Stimulated activated CD4-positive, alpha-beta T cell treated with anti-CD3 and anti-CD28 coated beads, Interleukin-12 subunit alpha, Interleukin-12 subunit beta, amount 100 ng/mL, for 24 hours (primary cell): Measurements from ENCODE around the gene WWOX.

Source experiments
- DNase-seq, 2 experiments: peaks; one replicate each; pipeline ENCODE4 v3.0.0-alpha.2; 2020; ENCODE audit warnings: low read depth in 2 of 2

WWOX gene

DNA sequence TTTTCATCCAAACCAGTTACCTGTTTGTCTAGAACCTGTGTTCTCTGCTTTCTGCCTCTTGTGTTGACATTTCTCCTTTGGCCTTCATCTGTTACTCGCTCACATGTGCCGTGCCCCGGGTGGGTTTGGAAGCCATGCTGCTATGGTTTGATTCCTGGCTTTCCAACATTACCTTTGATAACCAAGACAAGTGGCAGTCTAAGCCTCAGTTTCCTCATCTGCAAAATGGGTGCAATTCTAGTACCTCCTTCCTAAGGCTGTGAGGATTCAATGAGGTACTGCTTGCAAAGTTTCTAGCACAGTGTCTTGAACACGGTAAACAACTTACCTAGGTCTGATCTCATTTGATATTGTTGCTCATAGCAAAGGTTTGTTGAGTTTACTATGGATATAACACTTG is 665.0 kb downstream of the WWOX start:
- DNase-seq: no peak

DNA sequence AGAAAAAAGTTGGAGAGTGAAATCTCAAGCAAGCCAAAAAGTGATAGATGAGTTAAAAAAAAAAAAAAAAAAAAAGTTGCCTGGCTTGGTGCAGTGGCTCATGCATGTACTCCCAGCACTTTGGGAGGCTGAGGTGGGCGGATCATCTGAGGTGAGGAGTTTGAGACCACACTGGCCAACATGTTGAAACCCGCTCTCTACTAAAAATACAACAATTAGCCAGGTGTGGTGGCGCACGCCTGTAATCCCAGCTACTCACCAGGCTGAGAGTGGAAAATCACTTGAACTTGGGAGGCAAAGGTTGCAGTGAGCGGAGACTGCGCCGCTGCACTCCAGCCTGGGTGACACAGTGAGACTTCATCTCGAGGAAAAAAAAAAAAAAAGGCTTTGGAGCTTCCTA is 668.8 kb downstream of the WWOX start:
- DNase-seq: no peak

DNA sequence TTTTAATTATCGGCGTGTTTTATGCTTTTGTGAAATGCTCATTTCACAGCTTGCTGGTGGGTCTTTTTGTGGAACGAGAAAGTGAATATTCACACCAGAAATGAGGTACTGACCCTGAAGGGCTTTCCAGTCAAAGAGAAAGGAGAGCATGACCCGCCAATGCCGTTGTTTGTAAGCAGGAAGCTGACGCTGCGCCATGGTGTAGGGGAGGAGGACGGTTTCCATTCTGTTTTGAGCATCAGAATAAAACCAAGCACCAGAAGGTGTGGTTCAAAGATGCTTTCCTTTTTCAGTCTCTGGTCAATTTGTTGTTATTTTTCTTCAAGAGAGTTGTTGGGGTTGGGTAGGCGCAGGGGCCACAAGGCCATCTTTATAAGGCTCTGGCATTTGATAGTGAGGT is 669.3 kb downstream of the WWOX start:
- DNase-seq: no peak

DNA sequence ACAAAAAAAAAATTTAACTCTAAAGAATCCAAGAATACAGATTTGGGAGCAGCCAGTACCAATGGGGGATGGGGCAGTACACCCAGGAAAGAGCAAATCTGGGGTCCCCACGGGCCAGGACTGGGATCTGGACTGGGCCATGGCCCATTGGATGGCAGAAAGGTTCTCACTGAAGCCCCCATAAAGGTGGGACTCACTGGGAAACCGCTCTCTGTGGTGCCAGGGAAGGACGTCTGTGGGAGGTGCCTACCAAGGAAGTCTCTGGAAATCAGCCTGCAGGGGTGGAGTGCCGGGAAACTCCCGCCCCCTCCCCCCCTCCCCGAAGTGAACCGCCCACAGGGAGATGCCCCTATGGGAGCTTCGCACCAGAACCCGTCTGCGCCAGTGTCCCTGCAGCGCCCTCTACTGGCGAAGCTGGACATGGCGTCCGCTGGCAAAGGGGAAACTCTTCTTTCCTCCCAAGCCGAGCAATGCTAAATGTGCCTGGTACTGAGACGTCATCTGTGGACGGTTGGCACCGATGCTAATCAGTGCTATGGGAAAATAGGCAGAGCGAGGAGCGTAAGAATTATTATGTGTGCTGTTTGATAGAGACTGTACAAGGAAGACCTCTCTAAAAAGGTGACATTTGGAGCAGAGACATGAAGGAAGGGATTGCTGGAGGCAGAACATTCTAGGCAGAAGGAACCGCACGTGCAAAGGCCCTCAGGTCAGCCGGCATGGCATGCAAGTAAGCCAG is 671.1 kb downstream of the WWOX start:
- DNase-seq: peak; percentile 56 to 77

DNA sequence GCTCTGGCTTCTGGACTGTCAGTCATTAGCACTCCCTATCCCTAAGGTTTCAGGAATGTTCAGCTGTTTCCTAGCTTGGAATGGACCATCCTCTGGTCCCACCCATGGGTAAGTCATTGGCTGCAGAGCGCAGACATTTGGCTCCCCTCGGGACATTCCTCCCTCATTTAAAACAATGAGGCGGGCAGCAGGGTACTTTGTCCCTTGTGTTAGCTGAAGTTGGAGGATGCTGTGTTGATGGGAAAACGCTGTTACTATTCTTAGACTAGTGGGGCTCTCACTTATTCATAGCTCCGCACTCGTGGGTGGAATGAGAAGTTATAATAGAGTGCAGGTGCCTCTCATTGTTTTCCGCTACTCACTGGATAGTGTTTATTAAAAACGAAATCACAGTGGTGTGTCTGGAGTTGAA is 673.8 kb downstream of the WWOX start:
- DNase-seq: no peak

DNA sequence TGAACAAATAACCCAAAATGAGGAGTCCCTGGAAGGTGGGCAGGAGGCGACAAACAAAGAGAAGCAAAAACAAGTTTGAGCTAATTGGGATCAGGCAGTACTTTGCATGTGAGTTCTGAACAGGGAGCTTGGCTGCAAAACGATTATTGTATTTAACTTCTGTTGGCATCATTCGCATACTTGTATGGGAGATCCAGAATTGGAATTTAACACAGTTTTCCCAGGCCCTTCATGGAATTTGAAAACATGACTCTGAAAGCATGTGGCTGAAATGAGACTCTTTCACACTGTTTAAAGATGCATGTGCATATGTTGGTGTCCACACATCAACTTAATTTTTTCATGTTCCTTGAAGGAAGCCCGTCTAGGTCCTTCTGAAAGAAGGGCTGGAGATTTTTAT is 674.3 kb downstream of the WWOX start:
- DNase-seq: no peak

DNA sequence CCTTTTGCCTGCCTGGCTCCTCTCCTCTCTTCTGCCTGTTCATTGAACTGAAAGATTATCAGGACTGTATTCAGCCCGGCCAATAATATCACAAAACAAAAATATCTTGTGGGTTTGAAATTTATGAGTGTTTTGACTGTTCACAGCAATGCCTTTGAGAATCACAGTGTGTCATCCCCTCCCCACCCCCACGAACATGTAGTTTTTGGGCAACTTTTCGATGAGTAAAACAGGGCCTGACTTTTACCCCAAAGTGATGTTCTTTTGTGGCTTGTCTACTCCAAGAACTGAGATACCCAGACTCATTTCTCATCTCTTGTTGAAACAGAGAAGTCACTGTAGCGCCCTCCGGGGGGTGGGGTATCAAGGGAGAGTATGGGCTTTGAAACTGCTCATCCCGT is 675.7 kb downstream of the WWOX start:
- DNase-seq: peak; percentile 28 to 59

DNA sequence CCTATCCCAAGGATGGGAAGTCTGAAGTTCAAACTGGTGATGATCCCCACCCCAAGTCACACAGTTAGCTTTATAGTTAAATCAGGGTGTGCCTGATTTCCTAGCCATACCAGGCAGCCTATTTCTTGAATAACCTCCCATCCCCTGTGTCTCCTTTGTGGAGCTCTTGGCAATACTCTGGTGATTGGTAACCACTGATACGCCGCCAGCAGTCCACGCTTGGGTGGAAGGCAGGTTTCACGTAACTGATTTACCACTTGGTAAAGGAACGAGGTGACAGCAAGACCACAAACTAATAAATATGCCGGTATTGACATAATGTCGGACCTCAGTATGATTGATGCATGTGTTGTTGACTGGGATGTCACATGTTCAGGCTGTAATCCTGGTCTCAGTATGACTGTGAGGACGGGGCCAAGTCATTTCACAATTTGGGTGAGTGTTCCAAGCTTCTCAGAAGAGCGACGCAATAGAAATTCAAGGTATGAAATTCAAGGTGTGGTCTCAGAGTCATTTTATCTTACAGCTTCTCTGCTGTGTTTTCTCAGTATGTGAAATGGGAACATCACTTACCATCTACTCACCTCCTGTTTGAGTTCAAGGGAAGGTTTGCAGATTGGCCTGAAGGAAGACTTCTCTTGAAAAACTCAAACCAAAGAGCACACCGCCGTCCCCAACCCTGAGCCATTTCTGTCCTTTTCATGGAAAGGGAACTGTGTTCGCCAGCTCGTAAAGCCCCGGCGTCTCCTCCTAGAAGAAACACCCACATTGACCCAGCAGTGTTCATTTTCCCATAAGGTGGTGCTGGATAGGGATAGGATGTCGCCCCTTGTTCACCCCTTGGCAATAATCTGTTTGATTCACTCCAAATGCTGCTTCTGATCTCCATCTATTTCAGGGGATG is 678.9 kb downstream of the WWOX start:
- peak; percentile 21 to 43 for DNase-seq

DNA sequence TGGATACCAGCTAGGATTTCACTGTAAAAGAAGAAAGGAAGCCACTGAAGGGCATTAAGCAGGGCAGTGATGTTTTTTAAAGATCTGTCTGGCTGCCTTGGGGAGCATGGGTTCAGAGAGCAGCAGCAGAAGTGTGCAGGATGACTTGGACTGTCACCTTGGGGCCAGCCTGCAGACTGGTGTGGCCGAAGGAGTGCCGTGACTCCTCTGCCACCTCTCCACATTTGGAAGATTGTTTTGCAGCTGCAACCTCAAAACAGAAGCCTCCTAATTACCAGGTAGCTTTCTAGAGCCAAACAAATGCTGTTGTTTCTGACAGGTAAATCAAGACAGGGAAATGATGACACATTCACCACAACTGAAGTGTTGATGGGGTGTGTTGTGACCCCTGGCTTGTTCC is 681.4 kb downstream of the WWOX start:
- no peak for DNase-seq

DNA sequence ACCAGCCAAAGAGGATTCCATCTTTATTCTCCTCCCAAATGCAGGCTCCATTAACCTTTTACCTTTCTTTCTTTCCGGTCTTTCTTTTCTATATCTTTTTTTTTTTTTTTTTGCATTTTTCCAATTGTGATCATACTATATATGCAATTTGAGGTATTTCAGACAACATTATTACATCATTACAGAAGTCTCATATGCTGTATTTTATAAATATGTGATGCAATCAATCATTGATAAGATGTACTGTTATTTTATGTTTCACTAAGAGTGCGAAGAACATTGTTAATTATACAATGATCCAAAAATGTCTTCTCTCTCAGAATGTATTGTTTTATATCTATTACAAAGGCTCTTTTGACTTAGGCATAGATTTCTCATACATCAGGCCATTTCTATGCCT is 683.1 kb downstream of the WWOX start:
- DNase-seq: no peak

DNA sequence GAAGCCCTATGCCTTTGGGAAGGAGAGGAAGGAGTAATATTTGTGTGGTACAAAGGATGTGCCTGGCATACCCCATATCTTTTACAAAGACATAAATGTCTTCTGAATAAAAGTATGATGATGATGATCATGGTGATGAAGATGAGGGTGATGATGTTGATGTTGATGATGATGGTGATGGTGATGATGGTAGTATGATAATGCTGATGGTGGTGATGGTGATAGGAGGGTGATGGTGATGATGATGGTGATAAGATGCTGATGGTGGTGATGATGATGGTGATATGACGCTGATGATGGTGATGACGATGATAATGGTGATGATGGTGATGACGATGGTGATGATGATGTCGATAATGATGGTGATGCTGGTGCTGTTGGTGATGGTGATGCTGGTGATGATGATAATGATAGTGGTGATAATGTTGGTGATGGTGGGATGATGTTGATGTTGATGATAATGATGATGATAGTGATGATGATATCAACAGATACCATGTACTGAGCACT is 684.2 kb downstream of the WWOX start:
- DNase-seq: no peak

DNA sequence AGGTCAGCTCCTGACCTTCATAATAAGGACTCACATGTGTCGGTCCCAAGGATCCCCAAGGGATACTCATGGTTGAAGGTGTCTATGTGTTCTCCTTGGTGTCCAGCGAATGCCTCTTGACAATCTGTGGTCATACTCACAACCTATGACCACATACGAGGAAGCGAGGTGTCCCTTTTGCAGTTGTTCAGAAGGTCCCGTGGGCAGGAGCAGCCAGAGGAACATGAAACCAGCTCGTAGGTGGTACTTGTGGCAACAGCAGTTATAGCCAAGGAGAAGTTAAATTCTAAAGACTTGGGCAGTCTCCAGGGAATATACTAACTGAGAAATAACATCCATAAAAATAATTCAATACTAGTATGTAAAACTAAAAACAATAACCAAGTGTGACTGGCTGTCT is 685.3 kb downstream of the WWOX start:
- DNase-seq: no peak

DNA sequence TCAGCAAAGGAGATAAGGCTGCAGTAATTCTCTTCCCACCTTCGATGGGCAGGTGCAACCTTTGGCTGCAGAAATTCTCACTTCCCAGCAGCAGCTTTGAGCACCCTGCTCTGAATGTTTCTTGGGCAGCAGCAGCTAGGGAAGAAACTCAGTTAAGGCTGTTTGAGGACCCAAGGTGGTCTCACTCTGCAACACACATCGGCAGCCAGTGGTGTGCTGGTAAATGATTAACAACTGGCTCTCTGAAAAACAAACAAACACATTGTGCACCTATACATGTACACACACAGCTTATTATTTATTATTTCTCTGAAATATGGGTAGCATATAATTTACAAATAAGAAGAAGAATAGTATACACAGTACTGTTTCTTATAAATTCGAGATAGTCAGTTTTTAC is 685.8 kb downstream of the WWOX start:
- DNase-seq: no peak

DNA sequence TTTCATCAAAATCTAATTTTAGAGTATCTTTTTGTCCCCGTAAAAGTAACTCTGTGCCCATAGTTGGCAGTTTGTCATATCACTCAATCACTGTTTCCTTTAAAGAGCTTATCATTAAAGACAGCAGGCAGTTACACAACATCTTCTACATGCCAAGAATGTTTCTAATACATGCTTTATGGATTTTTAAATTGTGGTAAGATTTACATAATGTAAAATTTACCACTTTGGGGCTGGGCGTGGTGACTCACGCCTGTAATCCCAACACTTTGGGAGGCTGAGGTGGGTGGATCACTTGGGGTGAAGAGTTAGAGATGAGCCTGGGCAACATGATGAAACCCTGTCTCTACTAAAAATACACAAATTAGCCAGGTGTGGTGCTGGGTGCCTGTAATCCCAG is 687.2 kb downstream of the WWOX start:
- DNase-seq: no peak

DNA sequence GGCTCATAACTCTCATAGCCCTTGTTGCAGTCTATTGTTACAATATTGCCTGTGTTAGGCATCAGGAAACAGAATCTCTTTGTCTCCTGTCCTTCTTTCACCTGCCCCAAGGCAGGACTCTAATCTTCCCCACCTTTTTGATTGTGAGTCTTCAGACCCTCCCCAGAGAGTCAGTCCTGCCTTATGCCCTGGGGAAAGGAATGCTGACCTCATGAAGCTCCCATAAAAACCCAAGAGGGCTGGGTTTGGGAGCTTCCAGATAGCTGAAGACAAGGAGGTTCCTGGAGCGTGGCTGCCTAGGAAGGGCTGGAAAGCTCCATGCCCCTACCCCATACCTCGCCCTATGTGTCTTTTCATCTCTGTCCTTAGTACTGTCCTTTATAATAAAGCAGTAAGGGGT is 688.8 kb downstream of the WWOX start:
- DNase-seq: no peak

DNA sequence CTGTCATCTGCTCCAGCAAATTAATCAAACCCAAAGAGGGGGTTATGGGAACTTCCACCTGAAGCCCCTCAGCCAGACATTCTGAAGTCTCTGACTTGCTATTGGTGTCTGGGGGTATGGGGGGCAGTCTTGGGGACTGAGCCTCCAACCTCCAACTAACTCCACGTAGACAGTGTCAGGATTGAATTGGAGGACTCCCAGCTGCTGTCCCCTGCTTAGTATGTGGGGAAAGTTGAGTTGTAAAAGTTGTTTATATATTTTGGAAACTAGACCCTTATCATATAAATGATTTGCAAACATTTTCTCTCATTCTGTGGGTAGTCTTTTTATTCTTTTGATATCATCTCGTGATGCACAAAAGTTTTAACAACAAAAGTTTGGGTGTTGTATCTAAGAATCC is 689.2 kb downstream of the WWOX start:
- no peak for DNase-seq

DNA sequence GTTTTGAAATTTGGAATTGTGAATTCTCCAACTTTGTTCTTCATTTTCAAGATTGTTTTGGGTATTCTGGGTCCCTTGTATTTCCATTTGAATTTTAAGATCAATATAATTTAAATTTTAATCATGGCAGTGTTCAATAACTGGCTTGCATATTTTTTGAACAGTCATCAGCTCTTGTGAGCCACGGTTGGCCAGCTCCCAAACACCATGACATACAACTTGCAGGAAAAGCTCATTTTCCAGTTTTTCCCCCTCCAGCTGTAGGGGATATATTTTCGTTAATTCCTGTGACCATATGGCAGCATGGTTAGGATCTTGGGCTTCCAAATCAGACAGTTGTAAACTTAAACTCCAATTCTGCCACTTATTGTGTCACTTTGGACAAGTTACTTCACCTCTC is 690.1 kb downstream of the WWOX start:
- DNase-seq: no peak

DNA sequence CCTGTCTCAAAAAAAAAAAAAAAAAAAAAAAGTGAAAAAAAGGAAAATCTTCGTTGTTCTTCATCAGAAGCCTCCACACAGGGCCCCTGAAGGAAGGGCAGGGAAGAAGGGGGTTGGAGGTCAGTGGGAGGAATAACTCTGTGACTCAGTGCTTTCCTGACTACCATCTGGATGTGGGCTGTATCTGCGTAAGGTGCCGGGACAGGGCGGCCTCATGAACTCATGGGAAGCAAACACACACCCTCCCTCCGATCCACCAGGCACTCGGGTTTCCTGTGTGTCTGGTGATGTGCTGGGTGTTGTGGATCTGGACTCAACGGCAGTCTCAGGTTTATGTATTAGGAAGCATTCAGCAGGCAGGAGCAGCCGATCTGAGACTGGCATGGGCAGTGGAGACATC is 691.6 kb downstream of the WWOX start:
- DNase-seq: no peak

DNA sequence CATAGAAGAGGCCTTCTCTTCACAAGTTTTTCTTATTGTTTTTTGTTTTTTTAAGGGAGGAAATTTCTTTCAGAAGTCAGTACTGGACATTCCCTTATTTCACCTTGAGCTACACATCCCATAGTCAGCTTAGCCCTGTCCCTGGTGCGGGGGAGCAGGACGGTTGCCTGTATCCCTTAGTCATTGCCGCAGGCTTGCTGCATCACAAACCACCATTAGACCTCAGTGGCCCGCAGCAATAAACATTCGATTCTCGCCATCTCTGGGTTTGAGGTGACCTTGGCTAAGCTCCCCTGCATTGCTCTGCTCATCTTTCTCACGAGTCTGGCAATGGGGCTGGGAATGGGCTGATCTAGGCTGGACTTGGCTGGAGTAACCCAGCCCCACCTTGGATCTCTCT is 692.5 kb downstream of the WWOX start:
- no peak for DNase-seq

DNA sequence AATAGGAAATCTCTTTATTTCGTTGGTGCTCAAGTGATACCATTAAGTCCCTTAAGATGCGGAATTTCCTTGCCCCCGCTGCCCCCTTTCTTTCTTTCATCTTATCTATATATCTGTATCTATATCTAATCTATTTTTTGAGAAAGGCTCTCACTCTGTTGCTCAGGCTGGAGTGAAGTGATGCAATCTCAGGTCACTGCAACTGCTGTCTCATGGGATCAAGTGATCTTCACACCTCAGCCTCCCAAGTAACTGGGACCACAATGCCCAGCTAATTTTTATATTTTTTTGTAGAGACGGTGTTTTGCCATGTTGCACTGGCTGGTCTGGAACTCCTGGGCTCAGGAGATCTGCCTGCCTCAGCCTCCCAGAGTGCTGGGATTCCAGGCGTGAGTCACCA is 693.5 kb downstream of the WWOX start:
- DNase-seq: no peak

DNA sequence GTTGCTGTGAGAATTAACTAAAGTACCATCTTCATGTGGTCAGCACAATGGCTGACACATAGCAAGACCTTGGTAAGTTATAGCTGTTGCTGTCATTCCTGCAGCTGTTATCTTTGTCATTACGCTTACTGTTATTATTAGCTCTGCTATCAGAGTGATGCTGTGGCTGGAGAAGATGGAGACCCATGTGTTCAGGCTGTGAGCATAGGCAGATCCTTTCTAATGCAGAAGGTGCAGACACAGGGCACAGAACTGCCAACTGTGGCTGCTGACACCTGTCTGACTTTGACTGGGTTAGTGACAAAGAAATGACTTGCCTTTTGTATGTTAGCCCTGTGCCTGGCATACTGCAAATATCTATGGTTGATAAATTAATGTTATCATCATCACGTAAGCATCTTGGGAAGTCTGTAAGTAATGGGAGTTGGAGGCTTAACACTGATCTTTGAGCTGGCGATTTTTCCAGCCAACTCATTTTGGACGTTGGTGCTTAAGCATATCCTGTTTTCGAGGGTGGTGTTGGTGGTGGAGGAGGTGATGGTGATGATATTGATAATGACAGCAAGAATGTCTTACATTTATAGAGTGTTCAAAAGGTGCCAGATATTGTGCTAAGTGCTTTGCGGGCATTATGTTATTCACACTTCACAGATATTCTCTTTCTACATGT is 695.3 kb downstream of the WWOX start:
- DNase-seq: no peak

DNA sequence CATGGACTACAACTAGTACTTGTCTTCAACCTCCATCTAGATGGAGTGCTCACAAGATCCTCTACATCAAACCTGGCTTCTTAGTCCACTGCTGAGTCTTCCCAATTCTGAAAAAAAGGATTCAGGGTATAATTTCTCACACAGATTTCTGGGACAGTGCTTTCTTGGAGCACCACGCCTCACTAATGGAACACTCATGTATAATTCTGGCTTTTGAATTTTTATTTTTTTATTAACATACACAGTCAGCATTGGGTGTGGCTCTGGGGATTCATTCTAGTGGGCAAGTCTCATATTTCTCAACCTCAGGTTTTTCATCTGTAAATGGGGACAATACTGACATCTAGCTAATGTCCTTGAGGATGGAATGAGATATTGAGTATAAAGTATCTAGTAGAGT is 696.0 kb downstream of the WWOX start:
- DNase-seq: no peak
